Sigmoid colon (tissue), 4 donors: ENCODE data around the gene OTC.

Experiments used
- EP300 ChIP-seq, 4 donors: sonication (generic); formaldehyde crosslinking; IDR thresholded peaks; one replicate each; pipeline ENCODE4 v1.6.1; 2017; ENCODE audit warnings: antibody characterized with exemption in 4 of 4
- POLR2A ChIP-seq, 2 donors: fragments of 450-650 bp; IDR thresholded peaks; one replicate each; pipeline ENCODE4 v1.6.1; 2016; ENCODE audit warnings: antibody characterized with exemption in 2 of 2, mild to moderate bottlenecking in 2 of 2, moderate library complexity in 2 of 2
- POLR2AphosphoS5 ChIP-seq, 4 donors: sonication (generic); formaldehyde crosslinking; IDR thresholded peaks; one replicate each; pipeline ENCODE4 v1.6.1; 2017; ENCODE audit warnings: antibody characterized with exemption in 4 of 4
- TF ChIP-seq, protein P1 (sequence below), 4 experiments: fragments of 450-650 bp in 3 of 4; fragments of 200-600 bp in 1 of 4; IDR thresholded peaks; one replicate each; pipeline ENCODE4 v1.5.1; 2016 to 2019; ENCODE audit warnings: antibody characterized with exemption in 4 of 4, mild to moderate bottlenecking in 3 of 4, moderate library complexity in 2 of 4

DNA sequence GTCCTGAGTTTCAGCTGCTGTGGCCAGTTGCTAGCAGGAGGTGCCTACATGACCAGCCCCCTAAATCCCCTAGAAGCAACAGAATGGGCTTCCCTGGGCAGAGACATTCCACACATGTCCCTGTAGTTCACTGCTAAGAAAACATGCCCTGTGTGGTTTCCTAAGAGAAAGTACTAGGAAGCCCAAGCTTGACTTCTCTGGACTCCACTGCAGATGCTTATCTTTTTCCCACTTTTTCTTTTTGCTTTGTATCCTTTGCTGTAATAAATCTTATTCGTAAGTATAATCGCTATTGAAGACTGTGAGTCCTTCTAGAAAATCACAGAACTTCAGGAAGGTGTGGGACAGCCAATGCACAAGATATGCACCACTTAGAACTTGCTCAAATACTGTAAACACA, 40.7 kb upstream of the OTC start:
- TF ChIP-seq, protein P1, sequence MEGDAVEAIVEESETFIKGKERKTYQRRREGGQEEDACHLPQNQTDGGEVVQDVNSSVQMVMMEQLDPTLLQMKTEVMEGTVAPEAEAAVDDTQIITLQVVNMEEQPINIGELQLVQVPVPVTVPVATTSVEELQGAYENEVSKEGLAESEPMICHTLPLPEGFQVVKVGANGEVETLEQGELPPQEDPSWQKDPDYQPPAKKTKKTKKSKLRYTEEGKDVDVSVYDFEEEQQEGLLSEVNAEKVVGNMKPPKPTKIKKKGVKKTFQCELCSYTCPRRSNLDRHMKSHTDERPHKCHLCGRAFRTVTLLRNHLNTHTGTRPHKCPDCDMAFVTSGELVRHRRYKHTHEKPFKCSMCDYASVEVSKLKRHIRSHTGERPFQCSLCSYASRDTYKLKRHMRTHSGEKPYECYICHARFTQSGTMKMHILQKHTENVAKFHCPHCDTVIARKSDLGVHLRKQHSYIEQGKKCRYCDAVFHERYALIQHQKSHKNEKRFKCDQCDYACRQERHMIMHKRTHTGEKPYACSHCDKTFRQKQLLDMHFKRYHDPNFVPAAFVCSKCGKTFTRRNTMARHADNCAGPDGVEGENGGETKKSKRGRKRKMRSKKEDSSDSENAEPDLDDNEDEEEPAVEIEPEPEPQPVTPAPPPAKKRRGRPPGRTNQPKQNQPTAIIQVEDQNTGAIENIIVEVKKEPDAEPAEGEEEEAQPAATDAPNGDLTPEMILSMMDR (IDR thresholded peaks at IDR 0.05), result no peak
- TF ChIP-seq POLR2AphosphoS5 (IDR thresholded peaks at IDR 0.05) (no peak), EP300 (IDR thresholded peaks at IDR 0.05) (no peak), POLR2A (IDR thresholded peaks at IDR 0.05) (no peak)
